HepG2 (cell line): Measurements from ENCODE around the gene BCO2.

Experiments used
- JUN ChIP-seq: sonication (generic); formaldehyde crosslinking; IDR thresholded peaks from 2 replicates; pipeline ENCODE4 v1.4.0; 2020; ENCODE audit warnings: mild to moderate bottlenecking, missing genetic modification reagents
- MEF2D ChIP-seq: sonication (generic); formaldehyde crosslinking; IDR thresholded peaks from 2 replicates; pipeline ENCODE4 v1.5.1; 2020; ENCODE audit warnings: mild to moderate bottlenecking, missing genetic modification reagents

GRCh38 chr11:112186304-112186703 lies 11.0 kb downstream of the BCO2 start:
- TF ChIP-seq JUN (no peak), MEF2D (CRISPR knock-in tag) (no peak)
